Measurements from ENCODE around the gene SVIL.
A peak's percentile ranks its signal among the peaks of the same experiment; 100 is the strongest.

The SVIL gene

GRCh38 chr10:29649561-29650551, 15.1 kb upstream of the SVIL start:
- Histone ChIP-seq H3K27ac (peak overlapping the region; percentile 77 to 86), H3K4me1 (peaks cover 0 to 65% (median 41%) of the 10 kb centered on the region in 4 donors), H3K9me3 (no peaks in the 10 kb centered on the region), H3K36me3 (peaks cover 4 to 5% (median 5%) of the 10 kb centered on the region in 3 donors), H3K4me3 (no peak overlapping the region), H3K27me3 (no peaks in the 10 kb centered on the region)
- no peak for TF ChIP-seq CTCF (IDR thresholded peaks at IDR 0.05)
- intact Hi-C loops (cut with DNase I; ENCODE audit: low total_unique reads): no loop called here
- DNase-seq: no peak

- no peaks in the 10 kb centered on the region for H3K9me3 ChIP-seq
- no peak for DNase-seq
- no peak overlapping the region for H3K4me3 ChIP-seq
- peaks cover 0 to 5% (median 0%) of the 10 kb centered on the region in 3 donors for H3K36me3 ChIP-seq
- intact Hi-C loops (cut with DNase I; ENCODE audit: low total_unique reads): no loop called here
- TF ChIP-seq CTCF (IDR thresholded peaks at IDR 0.05): no peak
- peak overlapping the region; percentile 77 to 86 for H3K27ac ChIP-seq
- peaks cover 0 to 74% (median 46%) of the 10 kb centered on the region in 4 donors for H3K4me1 ChIP-seq
- H3K27me3 ChIP-seq: no peaks in the 10 kb centered on the region
Observed at GRCh38 chr10:29648983-29649268, 14.2 kb upstream of the SVIL start.

GRCh38 chr10:29648114-29648982, 13.6 kb upstream of the SVIL start:
- Histone ChIP-seq H3K27ac (peak overlapping the region; percentile 77 to 86), H3K36me3 (peaks cover 0 to 5% (median 0%) of the 10 kb centered on the region in 3 donors), H3K27me3 (no peaks in the 10 kb centered on the region), H3K4me3 (peak overlapping the region in 1 of 2 donors; percentile 4), H3K4me1 (peaks cover 0 to 80% (median 52%) of the 10 kb centered on the region in 4 donors), H3K9me3 (no peaks in the 10 kb centered on the region)
- DNase-seq: peak in 1 of 2 donors; percentile 53
- intact Hi-C loops (cut with DNase I; ENCODE audit: low total_unique reads): no loop called here
- TF ChIP-seq CTCF (IDR thresholded peaks at IDR 0.05): no peak

- Histone ChIP-seq H3K36me3 (peaks cover 0 to 5% (median 0%) of the 10 kb centered on the region in 3 donors), H3K4me3 (peak overlapping the region in 1 of 2 donors; percentile 7), H3K4me1 (peaks cover 0 to 88% (median 59%) of the 10 kb centered on the region in 4 donors), H3K27ac (peak overlapping the region; percentile 77 to 86), H3K27me3 (no peaks in the 10 kb centered on the region), H3K9me3 (no peaks in the 10 kb centered on the region)
- no peak for TF ChIP-seq CTCF (IDR thresholded peaks at IDR 0.05)
- intact Hi-C loops (cut with DNase I; ENCODE audit: low total_unique reads): no loop called here
- no peak for DNase-seq
Observed at GRCh38 chr10:29647478-29647877, 12.7 kb upstream of the SVIL start.

GRCh38 chr10:29646960-29647461, 12.2 kb upstream of the SVIL start:
- Histone ChIP-seq H3K36me3 (peaks cover 0 to 5% (median 0%) of the 10 kb centered on the region in 3 donors), H3K27ac (peak overlapping the region; percentile 77 to 86), H3K4me3 (peak overlapping the region in 1 of 2 donors; percentile 7), H3K27me3 (no peaks in the 10 kb centered on the region), H3K9me3 (no peaks in the 10 kb centered on the region), H3K4me1 (peaks cover 0 to 93% (median 63%) of the 10 kb centered on the region in 4 donors)
- intact Hi-C loops (cut with DNase I; ENCODE audit: low total_unique reads): no loop called here
- DNase-seq: no peak
- no peak for TF ChIP-seq CTCF (IDR thresholded peaks at IDR 0.05)
